K562 (cell line): ENCODE data around the gene SHISA6. TPM values are rescaled to one million over a fixed set of nuclear protein-coding genes. Genes with fewer than 3 reads are reported as not detected.

Experiments used
- ATAC-seq: fragments of 200-7000 bp; cut with Tn5 transposase; 3 replicates; pipeline ENCODE4 v1.9.1; 2020; ENCODE audit warnings: moderate library complexity
- BruUV-seq: library from RNA; stranded (reverse); fragments of 400-500 nt; replicated peaks from 2 replicates; lab custom pipeline; 2021; lab: Mats Ljungman, UMichigan
- CTCF ChIA-PET: fragments of 300-600 bp; formaldehyde crosslinking; extraction: SDS; loops from one replicate; lab custom pipeline; 2021; ENCODE audit warnings: low intra/inter-chr PET ratio; lab: Yijun Ruan, JAX
- POLR2A ChIA-PET: fragments of 300-600, 350-650 bp; sonication (Branson Sonifier 250); formaldehyde crosslinking; extraction: SDS; loops from one replicate; lab custom pipeline; 2021; ENCODE audit warnings: antibody characterized with exemption, inconsistent platforms; lab: Yijun Ruan, JAX
- DNase-seq, 4 experiments: peaks; one replicate each; pipeline versions ENCODE4 v3.0.0 to v3.0.0-alpha.2; 2011 to 2018; ENCODE audit warnings: low spot score in 3 of 4, mixed read lengths in 3 of 4; ENCODE audit errors: extremely low read depth in 1 of 4
- FAIRE-seq: peaks from 2 replicates; lab custom pipeline; 2011; peaks lifted over from hg19 to GRCh38; lab: Jason Lieb, UNC
- H2AFZ ChIP-seq: 2 replicates; pipeline ENCODE4 v1.6.0; 2011; ENCODE audit warnings: low read depth, low read length, control low read depth, inconsistent platforms
- H3K27ac ChIP-seq: fragments of 200-600 bp; 3 replicates; pipeline ENCODE4 v1.8.0; 2011; ENCODE audit warnings: low read depth, mild to moderate bottlenecking, control low read depth, inconsistent platforms, low read length, moderate library complexity, mixed read lengths; ENCODE audit errors: extremely low read depth
- H3K27me3 ChIP-seq, 2 experiments: fragments of 300-600 bp in 1 of 2; 2 replicates in 1 of 2; 3 replicates in 1 of 2; pipeline versions ENCODE4 v1.6.0 to v1.8.0; 2011; ENCODE audit warnings: inconsistent platforms in 2 of 2, low read length in 2 of 2, mild to moderate bottlenecking in 1 of 2, mixed read lengths in 1 of 2, moderate library complexity in 1 of 2; ENCODE audit not compliant: control insufficient read depth in 2 of 2, insufficient read depth in 2 of 2
- H3K36me3 ChIP-seq: fragments of 300-600 bp; 3 replicates; pipeline ENCODE4 v1.8.0; 2011; ENCODE audit warnings: mild to moderate bottlenecking, low read length, inconsistent platforms; ENCODE audit not compliant: control insufficient read depth, insufficient read depth
- H3K4me1 ChIP-seq, 2 experiments: fragments of 200-600 bp in 1 of 2; replicated peaks in 1 of 2; 2 replicates in 1 of 2; 3 replicates in 1 of 2; pipeline versions ENCODE4 v1.5.1 to v1.8.0; 2011; ENCODE audit warnings: inconsistent platforms in 2 of 2, low read length in 2 of 2, mild to moderate bottlenecking in 1 of 2, mixed read lengths in 1 of 2, moderate library complexity in 1 of 2; ENCODE audit not compliant: control insufficient read depth in 2 of 2, insufficient read depth in 2 of 2
- H3K4me2 ChIP-seq: 2 replicates; pipeline ENCODE4 v1.6.1; 2011; ENCODE audit warnings: low read length, control low read depth, inconsistent platforms, mixed read lengths; ENCODE audit not compliant: insufficient read depth
- H3K4me3 ChIP-seq: fragments of 200-600 bp; sonication (generic), shearing (Covaris generic); 2 replicates; pipeline ENCODE4 v1.5.1; 2016; ENCODE audit warnings: control low read depth, inconsistent platforms
- H3K79me2 ChIP-seq: fragments of 200-600 bp; 3 replicates; pipeline ENCODE4 v1.8.0; 2011; ENCODE audit warnings: low read length, inconsistent platforms; ENCODE audit not compliant: control insufficient read depth, insufficient read depth
- H3K9ac ChIP-seq, 2 experiments: 2 replicates each; pipeline versions ENCODE4 v1.6.0 to v1.6.1; 2011; ENCODE audit warnings: low read depth in 2 of 2, low read length in 2 of 2, control low read depth in 1 of 2, inconsistent platforms in 1 of 2, mild to moderate bottlenecking in 1 of 2, mixed read lengths in 1 of 2; ENCODE audit not compliant: insufficient read depth in 1 of 2
- H3K9me1 ChIP-seq: one replicate; pipeline ENCODE4 v1.6.0; 2011; ENCODE audit warnings: inconsistent platforms, mild to moderate bottlenecking, low read length, moderate library complexity; ENCODE audit not compliant: control insufficient read depth, insufficient read depth
- H3K9me3 ChIP-seq: replicated peaks from 2 replicates; pipeline ENCODE4 v1.5.1; 2011; ENCODE audit warnings: low read depth, low read length, inconsistent platforms; ENCODE audit not compliant: control insufficient read depth, insufficient read depth
- H4K20me1 ChIP-seq: replicated peaks from 2 replicates; pipeline ENCODE4 v1.6.1; 2011; ENCODE audit warnings: low read length, inconsistent platforms, mixed read lengths; ENCODE audit not compliant: control insufficient read depth, insufficient read depth
- KDM5B ChIP-seq: fragments of 200-600 bp; sonication (generic); IDR thresholded peaks from 2 replicates; pipeline ENCODE4 v1.6.1; 2012; ENCODE audit warnings: low read depth, mild to moderate bottlenecking, moderate library complexity, low read length, control low read depth, inconsistent platforms; ENCODE audit not compliant: insufficient replicate concordance
- MAFK ChIP-seq: IDR thresholded peaks from 2 replicates; pipeline ENCODE4 v1.6.1; 2011; ENCODE audit warnings: low read length, improper control_type of control experiment
- PRPF4 ChIP-seq: fragments of 200-400 bp; formaldehyde crosslinking; IDR thresholded peaks from one replicate; pipeline ENCODE4 v1.6.1; 2017; ENCODE audit warnings: low read length, low read depth, mild to moderate bottlenecking; ENCODE audit not compliant: insufficient read depth, poor library complexity, severe bottlenecking
- TEAD1 ChIP-seq, 2 experiments: fragments of 450-650 bp in 1 of 2; sonication (generic) in 1 of 2; formaldehyde crosslinking; IDR thresholded peaks; 2 replicates each; pipeline versions ENCODE4 v1.4.0 to v1.8.0; 2020 to 2022; ENCODE audit warnings: mild to moderate bottlenecking in 2 of 2, missing genetic modification reagents in 1 of 2
- ZNF444 ChIP-seq: fragments of 250-450 bp; sonication (Bioruptor Pico); IDR thresholded peaks from 2 replicates; pipeline ENCODE4 v1.4.0; 2020; ENCODE audit warnings: mild to moderate bottlenecking, moderate library complexity
- ZNF655 ChIP-seq: fragments of 250-450 bp; sonication (Bioruptor Pico); IDR thresholded peaks from 2 replicates; pipeline ENCODE4 v1.5.0; 2021
- WGBS: fragments of 100-300 bp; shearing (Covaris generic); methylation state at CpG from one replicate; pipeline ENCODE4 v1.1.6; 2016; ENCODE audit warnings: low coverage, mixed read lengths; ENCODE audit not compliant: insufficient coverage; ENCODE audit errors: missing lambda C conversion rate; 5-methylcytosine and 5-hydroxymethylcytosine counted together
- in situ Hi-C: fragments of 300-500 bp; cut with MboI; formaldehyde crosslinking; loops from 4 replicates; pipeline ENCODE4 v1.15.0; 2018; ENCODE audit warnings: inconsistent platforms, mixed read lengths
- intact Hi-C: fragments of 100-400 bp; cut with micrococcal nuclease; formaldehyde crosslinking; loops from 2 replicates; pipeline ENCODE4 v1.14.2; 2022
- polyA plus RNA-seq, 8 experiments: library from polyadenylated mRNA; depleted of rRNA in 4 of 8; stranded (reverse) in 5 of 8; unstranded in 3 of 8; fragments of >200 nt; fragmentation: Nextera tagmentation in 2 of 8; fragmentation: Illumina TruSeq in 1 of 8; extraction: Ambion mirVana in 2 of 8; extraction: Trizol in 1 of 8; gene quantifications; 2 replicates each; pipeline versions ENCODE4 v1.2.1 to v1.2.3, GENCODE V29; 2011 to 2014; ENCODE audit warnings: inconsistent platforms in 1 of 8, missing spikeins in 1 of 8
- total RNA-seq, 7 experiments: library from RNA; depleted of rRNA in 6 of 7; stranded (reverse); fragments of >200 nt in 6 of 7; fragmentation: Illumina TruSeq in 2 of 7; extraction: Trizol in 2 of 7; gene quantifications; 2 replicates each; pipeline versions ENCODE4 v1.2.1 to v1.2.3, GENCODE V29; 2011 to 2021; ENCODE audit warnings: low replicate concordance in 1 of 7

Gene SHISA6
- total and polyA plus RNA-seq, 9 of the 15 experiments (the other 6 are each of a cell fraction or from before 2014, with no cell fraction given) = not detected

- no peak for FAIRE-seq
- POLR2A ChIA-PET = no interaction called here
- in situ Hi-C loops = no loop called here
These were observed 313.0 kb downstream of the SHISA6 start for GRCh38 chr17:11554042-11554441.

More at GRCh38 chr17:11554042-11554441, 313.0 kb downstream of the SHISA6 start:
- peaks cover 0 to 5% of the 10 kb centered on the region in 2 experiments; a peak in 2 of 5 replicates for H3K4me1 ChIP-seq
- DNase-seq (no peak), ATAC-seq (no peak)
- no peak overlapping the region for H3K9ac ChIP-seq
- no peaks in the 10 kb centered on the region for H3K36me3 ChIP-seq
- CTCF ChIA-PET = no interaction called here
- H3K4me2 ChIP-seq = no peak overlapping the region
- H4K20me1 ChIP-seq = no peaks in the 10 kb centered on the region
- no peaks in the 10 kb centered on the region for H3K9me1 ChIP-seq
- no peak overlapping the region for H2AFZ ChIP-seq
- no CpG with 5 or more reads among the region's 1 CpG for WGBS
- no peaks in the 10 kb centered on the region; a peak in 1 of 5 replicates for H3K27me3 ChIP-seq
- H3K27ac ChIP-seq = no peak overlapping the region
- BruUV-seq = no TSS peak
- no peaks in the 10 kb centered on the region for H3K79me2 ChIP-seq
- H3K9me3 ChIP-seq = no peaks in the 10 kb centered on the region
- intact Hi-C loops = no loop called here
- H3K4me3 ChIP-seq = no peak overlapping the region
- TF ChIP-seq KDM5B = no peak
- no peak for TF ChIP-seq ZNF444 (CRISPR knock-in tag)
- TF ChIP-seq TEAD1 (CRISPR knock-in tag; IDR thresholded peaks at IDR 0.05) = no peak
- no peak for TF ChIP-seq PRPF4
- no peak for TF ChIP-seq ZNF655 (CRISPR knock-in tag)
- no peak for TF ChIP-seq MAFK
- TF ChIP-seq, all 486 proteins: peak for 0
